Muscle layer of colon (tissue), 2 donors: Measurements from ENCODE around the gene ACAN.

Experiments
- H3K27ac ChIP-seq: one replicate; pipeline ENCODE4 v1.7.0; 2013; ENCODE audit warnings: low read depth, mild to moderate bottlenecking, low read length, moderate library complexity
- H3K27me3 ChIP-seq, 2 donors: one replicate each; pipeline ENCODE4 v1.7.0; 2013; ENCODE audit warnings: low read length in 2 of 2, mild to moderate bottlenecking in 2 of 2; ENCODE audit not compliant: insufficient read depth in 2 of 2, control insufficient read depth in 1 of 2
- H3K36me3 ChIP-seq: one replicate; pipeline ENCODE4 v1.7.0; 2013; ENCODE audit warnings: mild to moderate bottlenecking, low read length; ENCODE audit not compliant: insufficient read depth
- H3K4me1 ChIP-seq: one replicate; pipeline ENCODE4 v1.7.0; 2013; ENCODE audit warnings: mild to moderate bottlenecking, low read length; ENCODE audit not compliant: insufficient read depth
- H3K4me3 ChIP-seq, 2 donors: one replicate each; pipeline ENCODE4 v1.7.0; 2013; ENCODE audit warnings: low read length in 2 of 2, low read depth in 1 of 2, mild to moderate bottlenecking in 1 of 2, moderate library complexity in 1 of 2
- H3K9ac ChIP-seq: one replicate; pipeline ENCODE4 v1.7.0; 2013; ENCODE audit warnings: low read length
- H3K9me3 ChIP-seq: one replicate; pipeline ENCODE4 v1.7.0; 2013; ENCODE audit warnings: mild to moderate bottlenecking, low read length
- donor health status: abdominal sarcoma.
- donor health status: Adenocarcinoma of cecum.

ACAN gene

GRCh38 chr15:88830016-88830415 lies 26.8 kb downstream of the ACAN start:
- no peaks in the 10 kb centered on the region for H3K36me3 ChIP-seq
- no peaks in the 10 kb centered on the region for H3K4me1 ChIP-seq
- H3K9ac ChIP-seq: no peak overlapping the region
- H3K4me3 ChIP-seq: no peak overlapping the region
- no peak overlapping the region for H3K27ac ChIP-seq
- H3K9me3 ChIP-seq: no peaks in the 10 kb centered on the region
- no peaks in the 10 kb centered on the region for H3K27me3 ChIP-seq

- no peaks in the 10 kb centered on the region for H3K27me3 ChIP-seq
- H3K4me3 ChIP-seq: no peak overlapping the region
- no peak overlapping the region for H3K27ac ChIP-seq
- H3K4me1 ChIP-seq: no peaks in the 10 kb centered on the region
- H3K9ac ChIP-seq: no peak overlapping the region
- H3K36me3 ChIP-seq: no peaks in the 10 kb centered on the region
- H3K9me3 ChIP-seq: no peaks in the 10 kb centered on the region
These were observed 29.8 kb downstream of the ACAN start for GRCh38 chr15:88832820-88833730.

DNA sequence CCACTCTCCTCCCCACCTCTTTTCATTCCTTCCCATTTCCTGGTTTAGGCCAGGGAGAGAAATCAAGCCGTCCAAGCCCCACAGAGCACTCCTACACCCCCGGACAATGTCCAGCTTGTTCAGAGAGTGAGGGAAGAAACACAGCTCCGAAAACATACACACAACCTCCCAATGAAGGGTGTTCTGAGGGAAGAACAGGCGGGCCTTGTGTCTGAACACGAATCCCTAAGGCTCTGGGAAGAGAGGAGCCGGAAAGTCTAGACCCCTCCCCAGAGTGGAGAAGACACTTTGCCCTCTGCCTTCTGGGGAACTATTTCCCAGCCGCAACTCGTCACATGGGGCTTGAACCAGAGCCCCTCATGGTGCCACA lies 30.5 kb downstream of the ACAN start:
- H3K9ac ChIP-seq: no peak overlapping the region
- H3K4me3 ChIP-seq: no peak overlapping the region
- no peak overlapping the region for H3K27ac ChIP-seq

DNA sequence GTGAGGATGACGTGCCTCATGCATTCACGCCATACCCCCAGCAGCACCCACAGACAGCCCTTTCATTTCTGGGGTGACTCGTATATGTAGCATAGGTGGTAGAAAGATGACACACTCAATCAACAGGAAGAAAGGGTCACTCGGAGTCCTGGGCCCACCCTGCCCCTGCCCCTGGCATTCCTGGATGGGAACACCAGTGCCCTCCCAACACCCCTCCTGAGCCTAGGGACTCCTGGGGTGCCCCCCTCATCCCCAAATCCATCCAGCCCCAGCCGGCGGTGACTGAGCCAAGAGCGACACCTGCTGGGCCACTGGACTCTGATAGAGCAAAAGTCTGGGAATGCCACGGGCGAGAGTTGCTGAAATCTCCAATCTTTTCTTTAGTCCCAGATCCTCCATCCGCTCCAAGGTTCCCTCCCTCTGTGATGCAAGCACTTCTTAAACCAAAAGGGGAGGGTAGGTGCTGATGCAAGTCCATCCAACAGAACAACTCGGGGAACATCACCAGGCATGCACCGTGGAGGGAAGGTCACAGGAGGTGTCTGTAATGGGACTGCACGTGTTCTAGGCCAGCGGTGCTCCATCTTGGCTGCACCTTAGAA lies 31.1 kb downstream of the ACAN start:
- H3K36me3 ChIP-seq: no peaks in the 10 kb centered on the region
- H3K4me1 ChIP-seq: no peaks in the 10 kb centered on the region
- no peaks in the 10 kb centered on the region for H3K27me3 ChIP-seq
- no peak overlapping the region for H3K27ac ChIP-seq
- no peak overlapping the region for H3K9ac ChIP-seq
- no peak overlapping the region for H3K4me3 ChIP-seq
- H3K9me3 ChIP-seq: no peaks in the 10 kb centered on the region

More for the DNA sequence above, 30.5 kb downstream of the ACAN start:
- no peaks in the 10 kb centered on the region for H3K27me3 ChIP-seq
- H3K36me3 ChIP-seq: no peaks in the 10 kb centered on the region
- no peaks in the 10 kb centered on the region for H3K4me1 ChIP-seq
- no peaks in the 10 kb centered on the region for H3K9me3 ChIP-seq

DNA sequence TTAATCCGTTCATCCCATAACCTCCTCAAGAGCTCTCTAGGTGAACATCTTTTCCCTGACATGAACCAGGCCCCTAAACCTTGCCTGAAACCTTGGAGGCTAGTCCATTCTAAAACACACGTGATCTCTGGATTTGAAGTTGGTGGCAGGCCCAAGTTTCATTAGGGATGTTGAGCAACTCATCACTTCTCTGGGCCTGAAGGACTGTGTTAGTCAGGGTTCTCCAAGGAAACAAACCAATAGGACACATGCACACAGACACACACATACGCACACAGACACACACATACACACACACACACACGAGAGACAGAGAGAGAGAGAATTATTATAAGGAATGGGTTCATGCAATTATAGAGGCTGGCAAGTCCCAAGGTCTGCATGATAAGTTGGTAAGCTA lies 31.9 kb downstream of the ACAN start:
- H3K4me1 ChIP-seq: no peaks in the 10 kb centered on the region
- no peaks in the 10 kb centered on the region for H3K27me3 ChIP-seq
- H3K4me3 ChIP-seq: no peak overlapping the region
- no peak overlapping the region for H3K9ac ChIP-seq
- H3K27ac ChIP-seq: no peak overlapping the region
- no peaks in the 10 kb centered on the region for H3K9me3 ChIP-seq
- no peaks in the 10 kb centered on the region for H3K36me3 ChIP-seq

DNA sequence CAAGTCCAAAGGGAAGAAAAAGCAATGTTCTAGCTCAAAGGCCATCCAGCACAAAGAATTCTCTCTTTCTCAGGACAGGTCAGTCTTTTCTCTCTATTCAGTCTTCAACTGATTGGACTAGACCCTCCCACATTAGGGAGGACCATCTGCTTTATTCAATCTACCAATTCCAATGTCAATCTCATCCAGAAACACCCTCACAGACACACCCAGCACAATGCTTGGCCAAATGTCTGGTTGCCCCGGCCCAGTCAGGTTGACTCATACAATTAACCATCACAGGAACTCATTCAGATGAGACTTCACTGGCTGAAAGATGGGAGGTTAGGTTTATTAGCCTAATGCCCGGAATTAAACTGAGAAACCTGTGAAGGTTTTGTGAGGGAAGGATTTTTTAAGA lies 32.4 kb downstream of the ACAN start:
- no peak overlapping the region for H3K27ac ChIP-seq
- H3K36me3 ChIP-seq: no peaks in the 10 kb centered on the region
- no peak overlapping the region for H3K4me3 ChIP-seq
- H3K9me3 ChIP-seq: no peaks in the 10 kb centered on the region
- no peaks in the 10 kb centered on the region for H3K27me3 ChIP-seq
- no peak overlapping the region for H3K9ac ChIP-seq
- H3K4me1 ChIP-seq: no peaks in the 10 kb centered on the region

- H3K4me1 ChIP-seq: no peaks in the 10 kb centered on the region
- no peak overlapping the region for H3K9ac ChIP-seq
- H3K4me3 ChIP-seq: no peak overlapping the region
- no peaks in the 10 kb centered on the region for H3K27me3 ChIP-seq
- H3K36me3 ChIP-seq: no peaks in the 10 kb centered on the region
- H3K9me3 ChIP-seq: no peaks in the 10 kb centered on the region
- no peak overlapping the region for H3K27ac ChIP-seq
These were observed 35.4 kb downstream of the ACAN start for GRCh38 chr15:88838667-88839066.

DNA sequence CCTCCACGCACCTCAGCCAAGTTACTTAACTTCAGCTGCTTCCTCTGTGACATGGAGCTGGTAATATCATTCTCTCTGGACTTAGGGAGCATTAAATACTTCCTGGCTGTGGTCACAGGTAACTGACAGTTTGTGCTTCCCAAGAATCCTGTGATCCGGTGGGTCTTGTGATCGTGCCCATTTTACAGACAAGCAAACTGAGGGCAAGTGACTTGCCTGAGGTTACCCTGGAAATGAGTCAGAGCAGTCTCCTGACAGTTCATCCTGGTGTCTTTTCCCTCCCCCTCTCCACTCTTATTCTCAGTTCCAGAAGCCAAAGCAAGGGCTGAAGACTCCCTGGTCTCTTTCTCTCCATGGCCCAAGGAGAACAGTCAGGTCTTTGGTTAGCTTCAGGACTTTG lies 35.9 kb downstream of the ACAN start:
- Histone ChIP-seq H3K4me1 (no peaks in the 10 kb centered on the region), H3K9me3 (no peaks in the 10 kb centered on the region), H3K4me3 (no peak overlapping the region), H3K27me3 (no peaks in the 10 kb centered on the region), H3K27ac (no peak overlapping the region), H3K36me3 (no peaks in the 10 kb centered on the region), H3K9ac (no peak overlapping the region)

- Histone ChIP-seq H3K9me3 (no peaks in the 10 kb centered on the region), H3K27ac (no peak overlapping the region), H3K36me3 (no peaks in the 10 kb centered on the region), H3K4me1 (no peaks in the 10 kb centered on the region), H3K27me3 (no peaks in the 10 kb centered on the region), H3K4me3 (no peak overlapping the region), H3K9ac (no peak overlapping the region)
These were observed 36.7 kb downstream of the ACAN start for GRCh38 chr15:88839961-88840360.

GRCh38 chr15:88841236-88841635 lies 38.0 kb downstream of the ACAN start:
- Histone ChIP-seq H3K4me1 (no peaks in the 10 kb centered on the region), H3K9ac (no peak overlapping the region), H3K27me3 (no peaks in the 10 kb centered on the region), H3K9me3 (no peaks in the 10 kb centered on the region), H3K4me3 (no peak overlapping the region), H3K36me3 (no peaks in the 10 kb centered on the region), H3K27ac (no peak overlapping the region)

DNA sequence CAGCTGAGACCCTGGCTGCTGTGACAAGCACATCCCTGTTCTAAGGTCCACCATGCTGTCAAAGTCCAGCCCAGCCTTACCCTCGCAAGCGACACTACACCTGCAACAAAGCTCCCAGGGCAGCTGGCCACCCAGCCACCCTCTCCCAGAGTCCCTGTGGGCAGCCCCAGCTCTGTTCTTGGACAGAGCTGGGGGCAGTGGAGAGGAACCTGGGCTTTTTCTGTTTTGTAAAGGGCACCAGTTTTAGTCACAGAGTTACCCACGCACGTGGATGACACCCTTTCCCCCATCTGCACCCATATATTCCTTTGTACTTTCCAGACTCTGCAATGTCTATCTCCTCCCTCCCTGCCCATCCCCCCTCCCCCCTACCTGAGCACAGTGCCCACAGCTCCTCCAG lies 38.9 kb downstream of the ACAN start:
- no peaks in the 10 kb centered on the region for H3K27me3 ChIP-seq
- H3K4me1 ChIP-seq: no peaks in the 10 kb centered on the region
- H3K27ac ChIP-seq: no peak overlapping the region
- H3K4me3 ChIP-seq: no peak overlapping the region
- no peaks in the 10 kb centered on the region for H3K36me3 ChIP-seq
- no peak overlapping the region for H3K9ac ChIP-seq
- H3K9me3 ChIP-seq: no peaks in the 10 kb centered on the region

GRCh38 chr15:88843334-88843733 lies 40.1 kb downstream of the ACAN start:
- Histone ChIP-seq H3K27me3 (no peaks in the 10 kb centered on the region), H3K36me3 (no peaks in the 10 kb centered on the region), H3K9ac (no peak overlapping the region), H3K4me3 (no peak overlapping the region), H3K27ac (no peak overlapping the region), H3K4me1 (no peaks in the 10 kb centered on the region), H3K9me3 (no peaks in the 10 kb centered on the region)
